Glutamatergic neuron (in vitro differentiated cells): ENCODE results near the gene OVAAL. TPM values are rescaled to one million over a fixed set of nuclear protein-coding genes. Genes with fewer than 3 reads are reported as not detected.

Experiments used
- DNase-seq: peaks from one replicate; pipeline ENCODE4 v3.0.0; 2022
- H3K27ac Mint-ChIP-seq: one replicate; pipeline ENCODE4 v1.8.0; 2020; ENCODE audit warnings: mild to moderate bottlenecking, mixed read lengths, inconsistent platforms; ENCODE audit not compliant: unreplicated experiment
- H3K27me3 Mint-ChIP-seq: one replicate; pipeline ENCODE4 v1.8.0; 2020; ENCODE audit warnings: mild to moderate bottlenecking, moderate library complexity, mixed read lengths, inconsistent platforms; ENCODE audit not compliant: unreplicated experiment
- H3K36me3 Mint-ChIP-seq: one replicate; pipeline ENCODE4 v1.8.0; 2020; ENCODE audit warnings: mild to moderate bottlenecking, mixed read lengths, inconsistent platforms; ENCODE audit not compliant: unreplicated experiment
- H3K4me1 Mint-ChIP-seq: one replicate; pipeline ENCODE4 v1.8.0; 2020; ENCODE audit warnings: mild to moderate bottlenecking, low read depth, mixed read lengths, inconsistent platforms; ENCODE audit not compliant: unreplicated experiment
- H3K4me3 Mint-ChIP-seq: one replicate; pipeline ENCODE4 v1.8.0; 2020; ENCODE audit warnings: mild to moderate bottlenecking, mixed read lengths, inconsistent platforms; ENCODE audit not compliant: unreplicated experiment
- H3K9me3 Mint-ChIP-seq: one replicate; pipeline ENCODE4 v1.8.0; 2020; ENCODE audit warnings: mild to moderate bottlenecking, moderate library complexity, mixed read lengths, inconsistent platforms; ENCODE audit not compliant: unreplicated experiment
- total RNA-seq: library from RNA; stranded (reverse); fragmentation: NEBNext Ultra II Directional; extraction: Animal tissue kit (Norgen Biotek cat#: 25700); gene quantifications from one replicate; pipeline ENCODE4 v1.2.1, GENCODE V29; 2021; ENCODE audit not compliant: unreplicated experiment
- TF ChIP-seq, protein P1 (sequence below): fragments of 200-600 bp; sonication (generic); IDR thresholded peaks from one replicate; pipeline ENCODE4 v1.5.0; 2021; ENCODE audit not compliant: partially characterized antibody, unreplicated experiment

OVAAL gene
- total RNA-seq, 1 donor from 2014 or later = not detected

DNA sequence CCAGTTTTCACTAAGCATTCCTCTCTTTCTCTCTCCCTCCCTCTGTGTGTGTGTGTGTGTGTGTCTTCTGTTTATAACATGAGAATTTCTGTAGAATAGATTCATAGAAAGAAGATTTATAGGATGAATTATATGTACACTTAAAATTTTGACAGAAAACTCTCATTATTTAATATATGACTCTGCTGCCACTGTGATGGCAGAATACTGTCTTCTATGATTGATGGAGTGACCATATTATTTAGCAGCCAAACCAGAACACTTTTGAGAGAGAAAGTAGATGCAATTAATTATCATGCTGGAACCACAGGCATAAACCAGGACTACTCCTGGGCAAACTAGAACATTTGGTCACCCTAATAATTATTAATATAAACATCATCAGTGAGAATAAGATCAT lies 38.8 kb downstream of the OVAAL start:
- no peak overlapping the region for H3K27ac Mint-ChIP-seq
- H3K4me1 Mint-ChIP-seq = peaks cover 12% of the 10 kb centered on the region
- H3K36me3 Mint-ChIP-seq = no peaks in the 10 kb centered on the region
- peaks cover 3% of the 10 kb centered on the region for H3K9me3 Mint-ChIP-seq
- H3K27me3 Mint-ChIP-seq = peaks cover 2% of the 10 kb centered on the region
- DNase-seq = no peak
- TF ChIP-seq, protein P1, sequence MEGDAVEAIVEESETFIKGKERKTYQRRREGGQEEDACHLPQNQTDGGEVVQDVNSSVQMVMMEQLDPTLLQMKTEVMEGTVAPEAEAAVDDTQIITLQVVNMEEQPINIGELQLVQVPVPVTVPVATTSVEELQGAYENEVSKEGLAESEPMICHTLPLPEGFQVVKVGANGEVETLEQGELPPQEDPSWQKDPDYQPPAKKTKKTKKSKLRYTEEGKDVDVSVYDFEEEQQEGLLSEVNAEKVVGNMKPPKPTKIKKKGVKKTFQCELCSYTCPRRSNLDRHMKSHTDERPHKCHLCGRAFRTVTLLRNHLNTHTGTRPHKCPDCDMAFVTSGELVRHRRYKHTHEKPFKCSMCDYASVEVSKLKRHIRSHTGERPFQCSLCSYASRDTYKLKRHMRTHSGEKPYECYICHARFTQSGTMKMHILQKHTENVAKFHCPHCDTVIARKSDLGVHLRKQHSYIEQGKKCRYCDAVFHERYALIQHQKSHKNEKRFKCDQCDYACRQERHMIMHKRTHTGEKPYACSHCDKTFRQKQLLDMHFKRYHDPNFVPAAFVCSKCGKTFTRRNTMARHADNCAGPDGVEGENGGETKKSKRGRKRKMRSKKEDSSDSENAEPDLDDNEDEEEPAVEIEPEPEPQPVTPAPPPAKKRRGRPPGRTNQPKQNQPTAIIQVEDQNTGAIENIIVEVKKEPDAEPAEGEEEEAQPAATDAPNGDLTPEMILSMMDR = no peak
- no peak overlapping the region for H3K4me3 Mint-ChIP-seq

DNA sequence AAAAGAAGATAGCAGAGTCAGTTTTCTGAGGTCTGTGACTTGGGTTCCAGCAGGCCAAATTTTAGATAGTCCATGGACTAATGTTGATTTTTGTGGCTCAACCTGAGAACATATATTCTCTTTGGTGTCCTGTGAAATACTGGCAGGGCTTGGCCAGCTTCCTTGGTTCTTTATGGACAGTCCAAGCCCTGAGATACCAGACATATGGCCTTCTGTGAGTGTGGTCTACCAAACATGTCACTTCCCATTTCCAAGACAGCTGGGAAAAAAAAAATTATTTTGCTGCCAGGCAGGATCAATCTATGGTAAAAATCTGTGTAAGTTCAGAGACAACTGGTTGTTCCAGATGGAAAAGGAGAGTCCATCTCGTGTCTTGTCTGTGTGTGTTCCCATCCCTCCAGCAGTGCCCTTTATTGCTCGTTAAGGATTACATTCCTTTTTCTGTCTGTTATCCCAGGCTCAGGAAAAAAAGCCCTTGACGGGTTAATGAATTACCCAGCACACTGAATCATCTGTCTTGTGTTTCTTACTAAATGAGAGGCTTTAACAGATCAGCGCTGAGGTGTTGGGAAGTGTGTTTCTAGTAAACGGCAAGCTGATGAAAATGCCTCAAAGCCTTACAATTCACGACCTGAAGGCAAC lies 39.7 kb downstream of the OVAAL start:
- Mint-ChIP-seq H3K4me1 (peaks cover 12% of the 10 kb centered on the region), H3K27ac (no peak overlapping the region), H3K9me3 (peaks cover 2% of the 10 kb centered on the region), H3K4me3 (no peak overlapping the region), H3K27me3 (no peaks in the 10 kb centered on the region), H3K36me3 (no peaks in the 10 kb centered on the region)
- no peak for DNase-seq
- TF ChIP-seq, protein P1 = no peak

DNA sequence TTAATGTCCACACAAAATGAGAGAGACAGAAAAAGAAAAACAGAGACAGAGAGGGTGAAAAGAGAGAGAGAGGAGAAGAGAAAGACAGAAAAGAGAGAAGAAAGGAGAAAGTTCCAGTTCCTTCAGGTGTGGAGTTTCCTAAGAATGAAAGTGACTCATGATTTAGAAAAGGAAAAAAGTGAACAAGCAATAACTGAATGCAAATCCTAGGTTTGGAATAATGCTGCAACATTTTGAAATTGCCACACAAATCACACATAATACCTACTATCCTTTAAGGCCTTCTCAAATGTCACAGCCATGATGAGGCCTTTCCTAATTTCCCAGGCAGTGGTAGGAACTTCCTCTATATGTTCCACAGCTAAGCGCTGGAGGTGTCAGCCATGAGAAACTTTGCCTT lies 41.6 kb downstream of the OVAAL start:
- no peaks in the 10 kb centered on the region for H3K36me3 Mint-ChIP-seq
- TF ChIP-seq, protein P1 = no peak
- no peak for DNase-seq
- no peaks in the 10 kb centered on the region for H3K9me3 Mint-ChIP-seq
- no peak overlapping the region for H3K27ac Mint-ChIP-seq
- H3K27me3 Mint-ChIP-seq = no peaks in the 10 kb centered on the region
- H3K4me1 Mint-ChIP-seq = peaks cover 12% of the 10 kb centered on the region
- H3K4me3 Mint-ChIP-seq = no peak overlapping the region

DNA sequence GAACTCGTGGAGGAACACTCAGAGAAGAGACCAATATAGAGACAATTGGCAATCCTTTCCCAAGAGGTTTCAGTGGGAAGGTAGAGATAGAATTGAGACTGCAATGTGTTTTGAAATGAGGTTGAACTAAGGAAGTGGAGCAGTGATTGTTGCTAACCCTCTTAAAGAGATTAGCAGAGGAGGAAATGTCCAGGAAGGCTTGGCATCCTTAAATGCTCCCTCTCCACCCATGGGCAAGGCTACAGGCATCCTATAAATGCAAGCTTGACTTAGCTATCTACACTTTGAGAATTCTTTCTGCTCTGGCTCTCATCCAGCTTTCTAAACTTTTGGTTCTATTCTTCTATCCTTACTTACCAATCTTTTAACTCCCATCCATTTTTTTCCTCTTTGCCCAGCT lies 42.7 kb downstream of the OVAAL start:
- H3K27ac Mint-ChIP-seq = no peak overlapping the region
- H3K4me1 Mint-ChIP-seq = peaks cover 15% of the 10 kb centered on the region
- no peaks in the 10 kb centered on the region for H3K27me3 Mint-ChIP-seq
- DNase-seq = no peak
- no peak overlapping the region for H3K4me3 Mint-ChIP-seq
- TF ChIP-seq, protein P1 = no peak
- no peaks in the 10 kb centered on the region for H3K36me3 Mint-ChIP-seq
- H3K9me3 Mint-ChIP-seq = no peaks in the 10 kb centered on the region

DNA sequence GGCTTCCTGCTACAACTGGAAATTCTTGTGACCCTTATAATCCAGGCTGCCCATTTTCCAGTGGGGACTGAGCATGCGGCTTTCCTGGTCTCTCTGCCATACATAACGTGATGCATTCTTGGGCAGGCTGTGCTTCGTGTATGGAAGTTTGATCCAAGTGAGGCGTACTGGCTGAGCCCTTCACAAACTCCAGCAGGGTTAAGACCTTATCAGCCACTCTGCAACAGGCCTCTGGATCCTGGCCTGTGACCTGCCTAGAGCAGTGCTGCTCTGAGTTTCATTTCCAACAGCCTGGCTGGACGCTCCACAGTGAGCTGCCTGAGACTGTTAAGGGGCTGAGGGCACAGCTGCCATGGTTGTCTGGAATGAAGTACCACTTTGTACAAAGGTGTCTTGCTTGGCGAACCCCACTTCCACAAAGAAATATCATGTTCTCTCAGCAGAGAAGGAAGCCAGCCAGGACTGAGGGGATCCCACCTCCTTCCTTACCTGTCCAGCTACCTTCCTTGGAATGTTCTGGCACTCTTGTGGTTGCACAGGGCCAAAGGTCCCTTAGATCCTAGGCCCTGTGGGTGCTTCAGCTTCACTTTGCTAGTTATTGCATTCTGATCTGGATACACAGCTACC lies 44.6 kb downstream of the OVAAL start:
- no peak overlapping the region for H3K27ac Mint-ChIP-seq
- H3K36me3 Mint-ChIP-seq = no peaks in the 10 kb centered on the region
- H3K27me3 Mint-ChIP-seq = no peaks in the 10 kb centered on the region
- TF ChIP-seq, protein P1 = no peak
- no peak for DNase-seq
- H3K4me1 Mint-ChIP-seq = peaks cover 11% of the 10 kb centered on the region
- H3K4me3 Mint-ChIP-seq = no peak overlapping the region
- H3K9me3 Mint-ChIP-seq = no peaks in the 10 kb centered on the region
